ENCODE measurements around the gene SLC2A4RG. TPM values are rescaled to one million over a fixed set of nuclear protein-coding genes. Genes with fewer than 3 reads are reported as not detected.

Gene SLC2A4RG
- total and polyA plus RNA-seq, 2 experiments from 2014 or later = 43.9 to 50.4 TPM

DNA sequence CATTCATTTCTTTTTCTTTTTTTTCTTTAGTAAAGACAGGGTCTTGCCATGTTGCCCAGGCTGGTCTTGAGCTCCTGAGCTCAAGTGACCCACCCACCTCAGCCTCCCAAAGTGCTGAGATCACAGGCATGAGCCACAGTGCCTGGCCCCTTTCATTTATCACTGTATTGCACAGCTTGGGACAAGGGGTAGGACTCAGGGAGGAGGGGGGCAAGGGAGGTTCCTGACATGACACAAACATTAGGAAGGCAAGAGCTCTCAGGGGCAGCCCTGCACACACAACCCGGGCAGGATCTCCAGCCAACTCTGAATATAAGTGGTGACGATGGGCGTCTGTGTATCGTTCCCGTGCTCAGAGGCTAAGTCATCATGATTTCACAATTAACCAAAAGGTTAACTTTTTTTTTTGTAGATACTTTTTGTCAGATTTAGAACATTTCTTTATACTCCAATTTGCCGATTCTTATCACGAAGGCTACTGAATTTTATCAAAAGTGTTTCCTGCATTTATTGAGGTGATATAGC is 19.9 kb downstream of the SLC2A4RG start:
- TF ChIP-seq EZH2 (IDR thresholded peaks at IDR 0.05; ENCODE audit: borderline replicate concordance) = no peak
- TF ChIP-seq EZH2phosphoT487 (IDR thresholded peaks at IDR 0.05; ENCODE audit: low read depth, severe bottlenecking, unreplicated experiment) = no peak
- TF ChIP-seq, protein P1, sequence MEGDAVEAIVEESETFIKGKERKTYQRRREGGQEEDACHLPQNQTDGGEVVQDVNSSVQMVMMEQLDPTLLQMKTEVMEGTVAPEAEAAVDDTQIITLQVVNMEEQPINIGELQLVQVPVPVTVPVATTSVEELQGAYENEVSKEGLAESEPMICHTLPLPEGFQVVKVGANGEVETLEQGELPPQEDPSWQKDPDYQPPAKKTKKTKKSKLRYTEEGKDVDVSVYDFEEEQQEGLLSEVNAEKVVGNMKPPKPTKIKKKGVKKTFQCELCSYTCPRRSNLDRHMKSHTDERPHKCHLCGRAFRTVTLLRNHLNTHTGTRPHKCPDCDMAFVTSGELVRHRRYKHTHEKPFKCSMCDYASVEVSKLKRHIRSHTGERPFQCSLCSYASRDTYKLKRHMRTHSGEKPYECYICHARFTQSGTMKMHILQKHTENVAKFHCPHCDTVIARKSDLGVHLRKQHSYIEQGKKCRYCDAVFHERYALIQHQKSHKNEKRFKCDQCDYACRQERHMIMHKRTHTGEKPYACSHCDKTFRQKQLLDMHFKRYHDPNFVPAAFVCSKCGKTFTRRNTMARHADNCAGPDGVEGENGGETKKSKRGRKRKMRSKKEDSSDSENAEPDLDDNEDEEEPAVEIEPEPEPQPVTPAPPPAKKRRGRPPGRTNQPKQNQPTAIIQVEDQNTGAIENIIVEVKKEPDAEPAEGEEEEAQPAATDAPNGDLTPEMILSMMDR (IDR thresholded peaks at IDR 0.05; ENCODE audit: poor library complexity) = no peak
- Histone ChIP-seq H3K4me1 (ENCODE audit: insufficient read depth) (no peaks in the 10 kb centered on the region), H3K9me2 (replicated peaks; ENCODE audit: insufficient read depth) (no peaks in the 10 kb centered on the region), H3K4me2 (no peak overlapping the region), H3K79me2 (no peaks in the 10 kb centered on the region), H3K4me3 (no peak overlapping the region), H4K20me1 (ENCODE audit: insufficient read depth, poor library complexity, severe bottlenecking) (no peaks in the 10 kb centered on the region), H3K9me3 (ENCODE audit: low read depth) (no peaks in the 10 kb centered on the region), H3K27ac (no peak overlapping the region), H3K27me3 (no peaks in the 10 kb centered on the region), H2AFZ (no peak overlapping the region), H3K36me3 (replicated peaks; ENCODE audit: insufficient read depth, low read depth) (no peaks in the 10 kb centered on the region)
- WGBS (ENCODE audit: low lambda C conversion rate, missing lambda C conversion rate) = 86% methylated on average over 7 of the region's 7 CpGs
- DNase-seq (ENCODE audit: low spot score) = no peak

DNA sequence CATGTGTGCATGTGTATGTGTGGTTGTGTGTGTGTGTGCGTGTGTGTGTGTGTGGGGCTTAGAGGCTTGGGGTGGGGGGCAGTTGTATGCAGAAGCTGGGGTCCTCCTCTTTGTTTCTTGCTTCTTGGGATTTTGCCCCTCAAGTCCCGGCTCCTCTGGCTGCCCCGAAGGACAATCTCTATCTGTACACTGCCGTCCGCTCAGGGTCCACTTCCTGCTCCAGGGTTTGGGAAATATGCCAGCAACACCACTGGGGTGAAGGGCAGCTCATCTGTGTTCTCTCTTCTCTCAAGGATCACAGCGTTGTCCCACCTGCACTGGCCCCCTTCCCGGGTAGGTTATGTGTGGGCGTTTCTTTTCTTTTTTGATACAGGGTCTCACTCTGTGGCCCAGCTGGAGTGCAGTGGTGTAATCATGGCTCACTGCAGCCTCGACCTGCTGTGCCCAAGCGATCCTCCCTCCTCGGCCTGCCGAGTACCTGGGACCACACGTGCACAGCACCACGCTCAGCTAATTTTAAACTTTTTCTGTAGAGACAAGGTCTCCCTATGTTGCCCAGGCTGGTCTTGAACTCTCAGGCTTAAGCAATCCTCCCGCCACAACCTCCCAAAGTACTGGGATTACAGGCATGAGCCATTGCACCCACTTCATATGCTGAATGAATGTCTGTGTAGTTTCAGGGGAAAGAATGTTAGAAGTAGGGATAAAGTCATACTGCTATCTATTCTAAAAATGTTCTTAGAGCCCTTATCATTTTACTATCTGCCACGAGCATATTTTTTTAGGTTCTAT is 25.7 kb downstream of the SLC2A4RG start:
- 88% methylated on average over 16 of the region's 16 CpGs for WGBS (ENCODE audit: low lambda C conversion rate, missing lambda C conversion rate)
- Histone ChIP-seq H3K9me3 (ENCODE audit: low read depth) (no peaks in the 10 kb centered on the region), H3K27ac (no peak overlapping the region), H4K20me1 (ENCODE audit: insufficient read depth, poor library complexity, severe bottlenecking) (no peaks in the 10 kb centered on the region), H3K4me2 (no peak overlapping the region), H3K79me2 (no peaks in the 10 kb centered on the region), H3K4me3 (no peak overlapping the region), H3K36me3 (replicated peaks; ENCODE audit: insufficient read depth, low read depth) (no peaks in the 10 kb centered on the region), H2AFZ (no peak overlapping the region), H3K9me2 (replicated peaks; ENCODE audit: insufficient read depth) (no peaks in the 10 kb centered on the region), H3K4me1 (ENCODE audit: insufficient read depth) (no peaks in the 10 kb centered on the region), H3K27me3 (no peaks in the 10 kb centered on the region)
- no peak for TF ChIP-seq EZH2phosphoT487 (IDR thresholded peaks at IDR 0.05; ENCODE audit: low read depth, severe bottlenecking, unreplicated experiment)
- TF ChIP-seq, protein P1 (IDR thresholded peaks at IDR 0.05; ENCODE audit: poor library complexity) = no peak
- TF ChIP-seq EZH2 (IDR thresholded peaks at IDR 0.05; ENCODE audit: borderline replicate concordance) = no peak
- peak; percentile 5 for DNase-seq (ENCODE audit: low spot score)

DNA sequence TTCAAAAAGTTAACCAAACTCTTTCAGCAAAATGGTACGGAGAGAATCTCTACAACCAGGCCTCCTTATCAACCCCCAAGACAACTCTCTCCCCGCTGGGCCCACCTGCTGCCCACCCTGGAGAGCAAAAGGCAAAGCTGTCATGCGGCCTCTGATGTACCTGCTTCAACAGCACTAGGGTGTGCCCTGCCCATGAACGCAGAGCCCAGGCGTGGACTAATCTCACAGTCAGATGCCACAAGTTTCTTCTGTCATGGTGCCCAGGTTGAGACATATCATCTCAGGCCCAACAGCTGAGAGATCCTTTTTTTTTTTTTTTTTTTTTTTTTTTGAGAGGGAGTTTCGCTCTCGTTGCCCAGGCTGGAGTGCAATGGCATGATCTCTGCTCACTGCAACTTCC is 26.3 kb downstream of the SLC2A4RG start:
- Histone ChIP-seq H3K9me2 (replicated peaks; ENCODE audit: insufficient read depth) (no peaks in the 10 kb centered on the region), H3K9me3 (ENCODE audit: low read depth) (no peaks in the 10 kb centered on the region), H4K20me1 (ENCODE audit: insufficient read depth, poor library complexity, severe bottlenecking) (no peaks in the 10 kb centered on the region), H2AFZ (no peak overlapping the region), H3K4me1 (ENCODE audit: insufficient read depth) (no peaks in the 10 kb centered on the region), H3K36me3 (replicated peaks; ENCODE audit: insufficient read depth, low read depth) (no peaks in the 10 kb centered on the region), H3K4me3 (no peak overlapping the region), H3K27me3 (no peaks in the 10 kb centered on the region), H3K4me2 (no peak overlapping the region), H3K79me2 (no peaks in the 10 kb centered on the region), H3K27ac (no peak overlapping the region)
- TF ChIP-seq, protein P1 (IDR thresholded peaks at IDR 0.05; ENCODE audit: poor library complexity) = no peak
- TF ChIP-seq EZH2 (IDR thresholded peaks at IDR 0.05; ENCODE audit: borderline replicate concordance) = no peak
- no peak for TF ChIP-seq EZH2phosphoT487 (IDR thresholded peaks at IDR 0.05; ENCODE audit: low read depth, severe bottlenecking, unreplicated experiment)
- DNase-seq (ENCODE audit: low spot score) = no peak
- WGBS (ENCODE audit: low lambda C conversion rate, missing lambda C conversion rate) = 93% methylated on average over 7 of the region's 7 CpGs

All from hepatocyte (in vitro differentiated cells).